ENCODE measurements around the gene CFAP45. TPM values are rescaled to one million over a fixed set of nuclear protein-coding genes. Genes with fewer than 3 reads are reported as not detected.
A peak's percentile ranks its signal among the peaks of the same experiment; 100 is the strongest.

CFAP45 gene
- total and polyA plus RNA-seq, 9 of the 15 experiments (the other 6 are each of a cell fraction or from before 2014, with no cell fraction given): 0.65 to 2.4 (median 1.5) TPM

- TF ChIP-seq, protein P1, sequence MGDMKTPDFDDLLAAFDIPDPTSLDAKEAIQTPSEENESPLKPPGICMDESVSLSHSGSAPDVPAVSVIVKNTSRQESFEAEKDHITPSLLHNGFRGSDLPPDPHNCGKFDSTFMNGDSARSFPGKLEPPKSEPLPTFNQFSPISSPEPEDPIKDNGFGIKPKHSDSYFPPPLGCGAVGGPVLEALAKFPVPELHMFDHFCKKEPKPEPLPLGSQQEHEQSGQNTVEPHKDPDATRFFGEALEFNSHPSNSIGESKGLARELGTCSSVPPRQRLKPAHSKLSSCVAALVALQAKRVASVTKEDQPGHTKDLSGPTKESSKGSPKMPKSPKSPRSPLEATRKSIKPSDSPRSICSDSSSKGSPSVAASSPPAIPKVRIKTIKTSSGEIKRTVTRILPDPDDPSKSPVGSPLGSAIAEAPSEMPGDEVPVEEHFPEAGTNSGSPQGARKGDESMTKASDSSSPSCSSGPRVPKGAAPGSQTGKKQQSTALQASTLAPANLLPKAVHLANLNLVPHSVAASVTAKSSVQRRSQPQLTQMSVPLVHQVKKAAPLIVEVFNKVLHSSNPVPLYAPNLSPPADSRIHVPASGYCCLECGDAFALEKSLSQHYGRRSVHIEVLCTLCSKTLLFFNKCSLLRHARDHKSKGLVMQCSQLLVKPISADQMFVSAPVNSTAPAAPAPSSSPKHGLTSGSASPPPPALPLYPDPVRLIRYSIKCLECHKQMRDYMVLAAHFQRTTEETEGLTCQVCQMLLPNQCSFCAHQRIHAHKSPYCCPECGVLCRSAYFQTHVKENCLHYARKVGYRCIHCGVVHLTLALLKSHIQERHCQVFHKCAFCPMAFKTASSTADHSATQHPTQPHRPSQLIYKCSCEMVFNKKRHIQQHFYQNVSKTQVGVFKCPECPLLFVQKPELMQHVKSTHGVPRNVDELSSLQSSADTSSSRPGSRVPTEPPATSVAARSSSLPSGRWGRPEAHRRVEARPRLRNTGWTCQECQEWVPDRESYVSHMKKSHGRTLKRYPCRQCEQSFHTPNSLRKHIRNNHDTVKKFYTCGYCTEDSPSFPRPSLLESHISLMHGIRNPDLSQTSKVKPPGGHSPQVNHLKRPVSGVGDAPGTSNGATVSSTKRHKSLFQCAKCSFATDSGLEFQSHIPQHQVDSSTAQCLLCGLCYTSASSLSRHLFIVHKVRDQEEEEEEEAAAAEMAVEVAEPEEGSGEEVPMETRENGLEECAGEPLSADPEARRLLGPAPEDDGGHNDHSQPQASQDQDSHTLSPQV (IDR thresholded peaks at IDR 0.05): no peak
- TF ChIP-seq HLTF (IDR thresholded peaks at IDR 0.05) (no peak), NEUROD1 (IDR thresholded peaks at IDR 0.05; ENCODE audit: borderline replicate concordance, low read depth, low read length, partially characterized antibody) (no peak), TCF7 (IDR thresholded peaks at IDR 0.05; ENCODE audit: borderline replicate concordance) (no peak), HEY1 (CRISPR knock-in tag; IDR thresholded peaks at IDR 0.05; ENCODE audit: borderline replicate concordance) (no peak), MYC (IDR thresholded peaks at IDR 0.05; ENCODE audit: low read depth, low read length) (no peak), MYC (CRISPR knock-in tag; IDR thresholded peaks at IDR 0.05; ENCODE audit: borderline replicate concordance, low read depth) (no peak), ZNF408 (CRISPR knock-in tag; IDR thresholded peaks at IDR 0.05; ENCODE audit: low read depth) (no peak), ZNF696 (CRISPR knock-in tag; conservative IDR thresholded peaks at IDR 0.05) (no peak), SIRT6 (IDR thresholded peaks at IDR 0.05; ENCODE audit: low read depth, low read length) (no peak), XRCC4 (IDR thresholded peaks at IDR 0.05; ENCODE audit: extremely low read depth, insufficient read depth, insufficient read length) (no peak), NCOR1 (IDR thresholded peaks at IDR 0.05) (peak; percentile 74), NFRKB (IDR thresholded peaks at IDR 0.05; ENCODE audit: low read depth) (no peak), ZNF124 (CRISPR knock-in tag; IDR thresholded peaks at IDR 0.05) (no peak), ARHGAP35 (IDR thresholded peaks at IDR 0.05; ENCODE audit: partially characterized antibody) (no peak), ZBED1 (IDR thresholded peaks at IDR 0.05) (no peak), ZBTB8A (IDR thresholded peaks at IDR 0.05; ENCODE audit: partially characterized antibody) (no peak), GMEB1 (CRISPR knock-in tag; IDR thresholded peaks at IDR 0.05) (no peak), SMARCC2 (IDR thresholded peaks at IDR 0.05; ENCODE audit: low read depth) (no peak), SMARCA5 (IDR thresholded peaks at IDR 0.05) (no peak)
- TF ChIP-seq, protein P2, sequence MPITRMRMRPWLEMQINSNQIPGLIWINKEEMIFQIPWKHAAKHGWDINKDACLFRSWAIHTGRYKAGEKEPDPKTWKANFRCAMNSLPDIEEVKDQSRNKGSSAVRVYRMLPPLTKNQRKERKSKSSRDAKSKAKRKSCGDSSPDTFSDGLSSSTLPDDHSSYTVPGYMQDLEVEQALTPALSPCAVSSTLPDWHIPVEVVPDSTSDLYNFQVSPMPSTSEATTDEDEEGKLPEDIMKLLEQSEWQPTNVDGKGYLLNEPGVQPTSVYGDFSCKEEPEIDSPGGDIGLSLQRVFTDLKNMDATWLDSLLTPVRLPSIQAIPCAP (CRISPR knock-in tag; IDR thresholded peaks at IDR 0.05; ENCODE audit: borderline replicate concordance): no peak
- TF ChIP-seq, protein P3, sequence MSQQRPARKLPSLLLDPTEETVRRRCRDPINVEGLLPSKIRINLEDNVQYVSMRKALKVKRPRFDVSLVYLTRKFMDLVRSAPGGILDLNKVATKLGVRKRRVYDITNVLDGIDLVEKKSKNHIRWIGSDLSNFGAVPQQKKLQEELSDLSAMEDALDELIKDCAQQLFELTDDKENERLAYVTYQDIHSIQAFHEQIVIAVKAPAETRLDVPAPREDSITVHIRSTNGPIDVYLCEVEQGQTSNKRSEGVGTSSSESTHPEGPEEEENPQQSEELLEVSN (IDR thresholded peaks at IDR 0.05; ENCODE audit: borderline replicate concordance in 1 of 2, extremely low read depth in 1 of 2, insufficient read depth in 1 of 2, insufficient read length in 1 of 2, low read depth in 1 of 2, low read length in 1 of 2, poor library complexity in 1 of 2, severe bottlenecking in 1 of 2): no peak
These were observed 21.9 kb upstream of the CFAP45 start (continued) for GRCh38 chr1:159921700-159922504.

All from K562 (cell line).